Natural killer cell (primary cell): Measurements from ENCODE around the gene TEX264. TPM values are rescaled to one million over a fixed set of nuclear protein-coding genes. Genes with fewer than 3 reads are reported as not detected.

ENCODE experiments used
- ATAC-seq, 3 donors: fragments of 150-1000 bp in 2 of 3; fragments of 200-7000 bp in 1 of 3; cut with Tn5 transposase; 1 replicate in 1 of 3; 2 replicates in 2 of 3; pipeline ENCODE4 v1.10.0; 2021; ENCODE audit warnings: mild to moderate bottlenecking in 2 of 3, moderate library complexity in 2 of 3
- DNase-seq, 2 donors: peaks; one replicate each; pipeline versions ENCODE4 v3.0.0 to v3.0.0-alpha.2; 2013 to 2021; ENCODE audit warnings: mixed read lengths in 1 of 2
- H3K27ac ChIP-seq: one replicate; pipeline ENCODE4 v1.5.1; 2013; ENCODE audit warnings: mild to moderate bottlenecking, low read length
- H3K27me3 ChIP-seq: one replicate; pipeline ENCODE4 v1.6.1; 2013; ENCODE audit warnings: low read length; ENCODE audit not compliant: control insufficient read depth, insufficient read depth
- H3K36me3 ChIP-seq: one replicate; pipeline ENCODE4 v1.6.1; 2013; ENCODE audit warnings: low read length; ENCODE audit not compliant: control insufficient read depth, insufficient read depth
- H3K4me1 ChIP-seq: one replicate; pipeline ENCODE4 v1.6.1; 2013; ENCODE audit warnings: low read length; ENCODE audit not compliant: control insufficient read depth, insufficient read depth
- H3K4me3 ChIP-seq: one replicate; pipeline ENCODE4 v1.5.1; 2013; ENCODE audit warnings: low read length
- H3K9me3 ChIP-seq: one replicate; pipeline ENCODE4 v1.6.1; 2013; ENCODE audit warnings: low read length; ENCODE audit not compliant: control insufficient read depth, insufficient read depth
- H3K27ac Mint-ChIP-seq, 2 donors: one replicate each; pipeline ENCODE4 v1.8.0; 2022; ENCODE audit warnings: mild to moderate bottlenecking in 2 of 2, mixed read lengths in 2 of 2, moderate library complexity in 1 of 2
- H3K27me3 Mint-ChIP-seq, 2 donors: one replicate each; pipeline ENCODE4 v1.8.0; 2022; ENCODE audit warnings: low read depth in 2 of 2, mixed read lengths in 2 of 2
- H3K36me3 Mint-ChIP-seq: one replicate; pipeline ENCODE4 v1.8.0; 2022; ENCODE audit warnings: mixed read lengths
- H3K4me1 Mint-ChIP-seq, 2 donors: one replicate each; pipeline ENCODE4 v1.8.0; 2022; ENCODE audit warnings: mixed read lengths in 2 of 2
- H3K4me3 Mint-ChIP-seq: one replicate; pipeline ENCODE4 v1.8.0; 2022; ENCODE audit warnings: mild to moderate bottlenecking, moderate library complexity, mixed read lengths
- H3K9me3 Mint-ChIP-seq, 2 donors: one replicate each; pipeline ENCODE4 v1.8.0; 2022; ENCODE audit warnings: mixed read lengths in 2 of 2
- WGBS: methylation state at CpG from one replicate; pipeline ENCODE4 v1.1.7; 2013; ENCODE audit warnings: missing lambda C conversion rate; ENCODE audit not compliant: insufficient coverage; 5-methylcytosine and 5-hydroxymethylcytosine counted together
- intact Hi-C: fragments of 100-400 bp; cut with micrococcal nuclease; formaldehyde crosslinking; loops from one replicate; pipeline ENCODE4 v1.14.2; 2022
- total RNA-seq, 4 donors: library from RNA; stranded (reverse); fragments of 120-200 nt in 1 of 4; gene quantifications; one replicate each; pipeline versions ENCODE4 v1.2.3 to v1.2.4, GENCODE V29; 2013 to 2022
- TF ChIP-seq, protein P1 (sequence below): fragments of 200-600 bp; IDR thresholded peaks from one replicate; pipeline ENCODE4 v1.8.0; 2022; ENCODE audit warnings: antibody characterized with exemption

TEX264 gene
- total RNA-seq, 3 donors from 2014 or later (not counting 1 experiment from before 2014, with no cell fraction given), result 41.1 to 46.8 (median 45.4) TPM

DNA sequence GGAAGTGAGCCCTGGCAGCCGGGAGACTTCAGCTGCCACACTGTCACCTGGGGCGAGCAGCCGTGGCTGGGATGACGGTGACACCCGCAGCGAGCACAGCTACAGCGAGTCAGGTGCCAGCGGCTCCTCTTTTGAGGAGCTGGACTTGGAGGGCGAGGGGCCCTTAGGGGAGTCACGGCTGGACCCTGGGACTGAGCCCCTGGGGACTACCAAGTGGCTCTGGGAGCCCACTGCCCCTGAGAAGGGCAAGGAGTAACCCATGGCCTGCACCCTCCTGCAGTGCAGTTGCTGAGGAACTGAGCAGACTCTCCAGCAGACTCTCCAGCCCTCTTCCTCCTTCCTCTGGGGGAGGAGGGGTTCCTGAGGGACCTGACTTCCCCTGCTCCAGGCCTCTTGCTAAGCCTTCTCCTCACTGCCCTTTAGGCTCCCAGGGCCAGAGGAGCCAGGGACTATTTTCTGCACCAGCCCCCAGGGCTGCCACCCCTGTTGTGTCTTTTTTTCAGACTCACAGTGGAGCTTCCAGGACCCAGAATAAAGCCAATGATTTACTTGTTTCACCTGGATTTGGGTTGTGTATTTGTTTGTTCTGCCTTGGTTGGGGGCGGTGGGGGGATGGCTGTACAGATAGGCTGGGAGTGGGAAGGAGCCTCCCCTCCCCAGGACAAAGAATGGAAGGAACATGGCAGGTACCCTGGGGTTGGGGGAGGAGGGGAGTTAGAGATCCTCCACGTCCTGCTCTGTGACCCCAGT lies 32.9 kb downstream of the TEX264 start:
- Histone ChIP-seq H3K27me3 (no peaks in the 10 kb centered on the region), H3K36me3 (peaks cover 50% of the 10 kb centered on the region), H3K4me1 (no peaks in the 10 kb centered on the region), H3K9me3 (no peaks in the 10 kb centered on the region), H3K27ac (no peak overlapping the region), H3K4me3 (no peak overlapping the region)
- Mint-ChIP-seq H3K4me3 (no peak overlapping the region), H3K27ac (peak overlapping the region in 1 of 2 donors; percentile 36), H3K9me3 (no peaks in the 10 kb centered on the region), H3K36me3 (no peaks in the 10 kb centered on the region), H3K27me3 (no peaks in the 10 kb centered on the region), H3K4me1 (peaks cover 7 to 34% of the 10 kb centered on the region in 2 donors)
- no peak for DNase-seq
- TF ChIP-seq, protein P1, sequence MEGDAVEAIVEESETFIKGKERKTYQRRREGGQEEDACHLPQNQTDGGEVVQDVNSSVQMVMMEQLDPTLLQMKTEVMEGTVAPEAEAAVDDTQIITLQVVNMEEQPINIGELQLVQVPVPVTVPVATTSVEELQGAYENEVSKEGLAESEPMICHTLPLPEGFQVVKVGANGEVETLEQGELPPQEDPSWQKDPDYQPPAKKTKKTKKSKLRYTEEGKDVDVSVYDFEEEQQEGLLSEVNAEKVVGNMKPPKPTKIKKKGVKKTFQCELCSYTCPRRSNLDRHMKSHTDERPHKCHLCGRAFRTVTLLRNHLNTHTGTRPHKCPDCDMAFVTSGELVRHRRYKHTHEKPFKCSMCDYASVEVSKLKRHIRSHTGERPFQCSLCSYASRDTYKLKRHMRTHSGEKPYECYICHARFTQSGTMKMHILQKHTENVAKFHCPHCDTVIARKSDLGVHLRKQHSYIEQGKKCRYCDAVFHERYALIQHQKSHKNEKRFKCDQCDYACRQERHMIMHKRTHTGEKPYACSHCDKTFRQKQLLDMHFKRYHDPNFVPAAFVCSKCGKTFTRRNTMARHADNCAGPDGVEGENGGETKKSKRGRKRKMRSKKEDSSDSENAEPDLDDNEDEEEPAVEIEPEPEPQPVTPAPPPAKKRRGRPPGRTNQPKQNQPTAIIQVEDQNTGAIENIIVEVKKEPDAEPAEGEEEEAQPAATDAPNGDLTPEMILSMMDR, result no peak
- ATAC-seq, result no peak
- 91% methylated on average over 12 of the region's 12 CpGs for WGBS
- intact Hi-C loops, result no loop called here

DNA sequence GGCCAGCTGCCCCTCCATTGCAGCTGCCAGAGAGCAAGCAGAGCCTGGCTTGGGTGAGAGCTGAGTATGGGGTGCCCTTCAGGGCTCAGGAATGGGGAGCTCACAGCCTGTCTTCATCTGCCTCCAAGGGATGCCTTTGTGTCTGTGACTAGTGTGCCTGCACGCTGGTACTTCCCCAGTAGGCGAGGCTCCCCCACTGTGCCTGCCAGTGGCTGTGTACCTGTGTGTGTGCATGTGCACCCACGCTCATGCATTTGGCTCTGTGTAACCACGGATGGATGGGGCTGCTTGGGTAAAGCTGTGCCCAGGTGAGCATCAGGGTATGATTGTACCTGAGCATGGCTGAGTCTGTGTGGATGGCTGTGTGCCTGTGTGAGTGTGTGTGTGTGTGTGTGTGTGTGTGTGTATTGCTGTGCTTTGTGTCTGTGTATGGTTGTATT lies 33.5 kb downstream of the TEX264 start:
- peaks cover 44% of the 10 kb centered on the region for H3K36me3 ChIP-seq
- ATAC-seq (no peak), DNase-seq (no peak)
- Mint-ChIP-seq H3K36me3 (no peaks in the 10 kb centered on the region), H3K27ac (peak overlapping the region in 1 of 2 donors; percentile 36), H3K27me3 (no peaks in the 10 kb centered on the region), H3K4me1 (peaks cover 8 to 30% of the 10 kb centered on the region in 2 donors), H3K9me3 (no peaks in the 10 kb centered on the region), H3K4me3 (no peak overlapping the region)
- TF ChIP-seq, protein P1, result no peak
- H3K4me3 ChIP-seq, result no peak overlapping the region
- no peaks in the 10 kb centered on the region for H3K4me1 ChIP-seq
- no peaks in the 10 kb centered on the region for H3K27me3 ChIP-seq
- H3K9me3 ChIP-seq, result no peaks in the 10 kb centered on the region
- intact Hi-C loops, result no loop called here
- WGBS, result 92% methylated on average over 4 of the region's 4 CpGs
- H3K27ac ChIP-seq, result no peak overlapping the region

DNA sequence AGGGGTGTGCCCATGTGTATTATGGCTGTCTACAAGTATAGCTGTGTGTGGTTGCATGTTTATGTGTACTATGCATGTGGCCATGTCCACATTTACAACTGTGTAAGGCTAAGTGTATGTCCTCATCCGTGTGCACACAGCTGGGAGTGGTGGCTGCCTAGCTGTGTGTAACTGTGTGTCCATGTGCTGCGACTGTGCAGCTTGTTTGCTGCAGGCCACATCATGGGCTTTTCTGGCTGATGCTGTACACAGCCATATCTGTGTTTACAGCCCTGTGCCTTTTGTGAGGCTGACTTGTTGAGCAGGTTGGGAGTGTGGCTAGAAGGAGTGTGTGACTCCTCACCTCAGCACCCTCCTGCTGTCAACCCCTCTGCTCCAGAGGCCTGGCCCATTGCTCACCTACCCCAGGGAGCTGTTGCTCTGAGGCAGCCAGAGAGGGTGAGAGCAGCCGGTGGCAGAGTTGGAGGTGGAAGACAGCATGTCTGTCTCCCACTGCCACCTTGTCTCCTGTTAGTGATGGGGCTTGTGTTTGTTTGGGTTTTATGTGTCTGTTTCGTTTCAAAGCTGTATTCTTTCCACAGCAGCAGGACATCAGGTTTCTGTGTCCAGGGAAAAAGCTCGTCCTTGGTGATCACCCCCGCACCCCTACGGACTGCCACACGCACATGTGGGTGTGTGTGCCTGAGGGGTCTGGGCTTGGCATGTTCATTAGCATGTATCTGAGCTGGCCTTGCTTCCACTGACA lies 34.4 kb downstream of the TEX264 start:
- Histone ChIP-seq H3K4me1 (no peaks in the 10 kb centered on the region), H3K9me3 (no peaks in the 10 kb centered on the region), H3K27ac (no peak overlapping the region), H3K27me3 (no peaks in the 10 kb centered on the region), H3K4me3 (no peak overlapping the region), H3K36me3 (peaks cover 35% of the 10 kb centered on the region)
- H3K27me3 Mint-ChIP-seq, result no peaks in the 10 kb centered on the region
- peaks cover 16 to 36% of the 10 kb centered on the region in 2 donors for H3K4me1 Mint-ChIP-seq
- intact Hi-C loops, result no loop called here
- DNase-seq, result no peak
- TF ChIP-seq, protein P1, result no peak
- no peak overlapping the region for H3K27ac Mint-ChIP-seq
- H3K36me3 Mint-ChIP-seq, result no peaks in the 10 kb centered on the region
- no peaks in the 10 kb centered on the region for H3K9me3 Mint-ChIP-seq
- no peak for ATAC-seq
- 93% methylated on average over 8 of the region's 8 CpGs for WGBS
- H3K4me3 Mint-ChIP-seq, result no peak overlapping the region
